ENCODE data around the gene PPM1H.

DNA sequence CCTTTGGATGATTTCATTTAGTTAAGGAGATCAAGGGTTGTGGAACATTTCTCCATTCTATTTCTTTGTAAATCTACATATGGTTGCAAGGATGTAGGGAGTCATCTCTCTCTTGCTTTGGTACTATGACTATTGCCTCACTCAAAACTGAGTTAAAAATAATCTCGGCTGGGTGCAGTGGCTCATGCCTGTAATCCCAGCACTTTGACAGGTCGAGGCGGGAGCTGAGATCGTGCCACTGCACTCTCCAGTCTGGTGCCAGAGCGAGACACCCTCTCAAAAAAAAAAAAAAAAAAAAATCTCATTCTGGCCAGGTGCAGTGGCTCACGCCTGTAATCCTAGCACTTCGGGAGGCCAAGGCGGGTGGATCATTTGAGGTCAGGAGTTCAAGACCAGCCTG, 24.8 kb upstream of the PPM1H start:
- TF ChIP-seq CTCF (IDR thresholded peaks at IDR 0.05) (no peak), POLR2A (IDR thresholded peaks at IDR 0.05; ENCODE audit: low read depth) (no peak)
